ENCODE data around the gene CPZ.

DNA sequence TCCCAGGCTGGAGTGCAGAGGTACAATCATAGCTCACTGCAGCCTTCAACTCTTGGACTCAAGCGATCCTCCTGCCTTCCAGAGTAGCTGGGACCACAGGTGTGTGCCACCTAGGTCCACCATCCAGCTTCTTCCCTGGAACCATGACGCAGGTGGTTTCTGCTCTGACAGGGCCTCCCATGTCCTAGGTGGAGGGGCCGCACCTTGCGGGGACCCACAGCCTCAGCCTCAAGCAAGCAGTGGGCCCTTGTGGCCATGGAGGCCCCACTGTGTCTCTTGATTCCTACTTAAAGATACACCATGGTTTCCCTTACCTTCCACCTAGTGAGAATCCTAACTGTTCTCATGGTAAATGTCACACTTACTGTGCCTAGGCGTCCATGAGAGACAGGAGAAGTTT lies 19.3 kb upstream of the CPZ start:
- TF ChIP-seq LEF1 (IDR thresholded peaks at IDR 0.05; ENCODE audit: borderline replicate concordance), result no peak
- no peak for TF ChIP-seq ZNF384 (IDR thresholded peaks at IDR 0.05)
- no peak for TF ChIP-seq FOXA1 (IDR thresholded peaks at IDR 0.05)
- TF ChIP-seq, protein P1, sequence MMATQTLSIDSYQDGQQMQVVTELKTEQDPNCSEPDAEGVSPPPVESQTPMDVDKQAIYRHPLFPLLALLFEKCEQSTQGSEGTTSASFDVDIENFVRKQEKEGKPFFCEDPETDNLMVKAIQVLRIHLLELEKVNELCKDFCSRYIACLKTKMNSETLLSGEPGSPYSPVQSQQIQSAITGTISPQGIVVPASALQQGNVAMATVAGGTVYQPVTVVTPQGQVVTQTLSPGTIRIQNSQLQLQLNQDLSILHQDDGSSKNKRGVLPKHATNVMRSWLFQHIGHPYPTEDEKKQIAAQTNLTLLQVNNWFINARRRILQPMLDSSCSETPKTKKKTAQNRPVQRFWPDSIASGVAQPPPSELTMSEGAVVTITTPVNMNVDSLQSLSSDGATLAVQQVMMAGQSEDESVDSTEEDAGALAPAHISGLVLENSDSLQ (IDR thresholded peaks at IDR 0.05), result no peak
- no peak for TF ChIP-seq ELF4 (IDR thresholded peaks at IDR 0.05)
- no peak for TF ChIP-seq CTBP1 (IDR thresholded peaks at IDR 0.05; ENCODE audit: borderline replicate concordance)
